K562 (cell line): ENCODE results near the gene CD79A. TPM values are rescaled to one million over a fixed set of nuclear protein-coding genes. Genes with fewer than 3 reads are reported as not detected.
A peak's percentile ranks its signal among the peaks of the same experiment; 100 is the strongest.

Source experiments
- ATAC-seq: fragments of 200-7000 bp; cut with Tn5 transposase; 3 replicates; pipeline ENCODE4 v1.9.1; 2020; ENCODE audit warnings: moderate library complexity
- BruUV-seq: library from RNA; stranded (reverse); fragments of 400-500 nt; replicated peaks from 2 replicates; lab custom pipeline; 2021; lab: Mats Ljungman, UMichigan
- CTCF ChIA-PET: fragments of 300-600 bp; formaldehyde crosslinking; extraction: SDS; loops from one replicate; lab custom pipeline; 2021; ENCODE audit warnings: low intra/inter-chr PET ratio; lab: Yijun Ruan, JAX
- POLR2A ChIA-PET: fragments of 300-600, 350-650 bp; sonication (Branson Sonifier 250); formaldehyde crosslinking; extraction: SDS; loops from one replicate; lab custom pipeline; 2021; ENCODE audit warnings: antibody characterized with exemption, inconsistent platforms; lab: Yijun Ruan, JAX
- DNase-seq, 4 experiments: peaks; one replicate each; pipeline versions ENCODE4 v3.0.0 to v3.0.0-alpha.2; 2011 to 2018; ENCODE audit warnings: low spot score in 3 of 4, mixed read lengths in 3 of 4; ENCODE audit errors: extremely low read depth in 1 of 4
- FAIRE-seq: peaks from 2 replicates; lab custom pipeline; 2011; peaks lifted over from hg19 to GRCh38; lab: Jason Lieb, UNC
- H2AFZ ChIP-seq: 2 replicates; pipeline ENCODE4 v1.6.0; 2011; ENCODE audit warnings: low read depth, low read length, control low read depth, inconsistent platforms
- H3K27ac ChIP-seq: fragments of 200-600 bp; 3 replicates; pipeline ENCODE4 v1.8.0; 2011; ENCODE audit warnings: low read depth, mild to moderate bottlenecking, control low read depth, inconsistent platforms, low read length, moderate library complexity, mixed read lengths; ENCODE audit errors: extremely low read depth
- H3K27me3 ChIP-seq, 2 experiments: fragments of 300-600 bp in 1 of 2; 2 replicates in 1 of 2; 3 replicates in 1 of 2; pipeline versions ENCODE4 v1.6.0 to v1.8.0; 2011; ENCODE audit warnings: inconsistent platforms in 2 of 2, low read length in 2 of 2, mild to moderate bottlenecking in 1 of 2, mixed read lengths in 1 of 2, moderate library complexity in 1 of 2; ENCODE audit not compliant: control insufficient read depth in 2 of 2, insufficient read depth in 2 of 2
- H3K36me3 ChIP-seq: fragments of 300-600 bp; 3 replicates; pipeline ENCODE4 v1.8.0; 2011; ENCODE audit warnings: mild to moderate bottlenecking, low read length, inconsistent platforms; ENCODE audit not compliant: control insufficient read depth, insufficient read depth
- H3K4me1 ChIP-seq, 2 experiments: fragments of 200-600 bp in 1 of 2; replicated peaks in 1 of 2; 2 replicates in 1 of 2; 3 replicates in 1 of 2; pipeline versions ENCODE4 v1.5.1 to v1.8.0; 2011; ENCODE audit warnings: inconsistent platforms in 2 of 2, low read length in 2 of 2, mild to moderate bottlenecking in 1 of 2, mixed read lengths in 1 of 2, moderate library complexity in 1 of 2; ENCODE audit not compliant: control insufficient read depth in 2 of 2, insufficient read depth in 2 of 2
- H3K4me2 ChIP-seq: 2 replicates; pipeline ENCODE4 v1.6.1; 2011; ENCODE audit warnings: low read length, control low read depth, inconsistent platforms, mixed read lengths; ENCODE audit not compliant: insufficient read depth
- H3K4me3 ChIP-seq: fragments of 200-600 bp; sonication (generic), shearing (Covaris generic); 2 replicates; pipeline ENCODE4 v1.5.1; 2016; ENCODE audit warnings: control low read depth, inconsistent platforms
- H3K79me2 ChIP-seq: fragments of 200-600 bp; 3 replicates; pipeline ENCODE4 v1.8.0; 2011; ENCODE audit warnings: low read length, inconsistent platforms; ENCODE audit not compliant: control insufficient read depth, insufficient read depth
- H3K9ac ChIP-seq, 2 experiments: 2 replicates each; pipeline versions ENCODE4 v1.6.0 to v1.6.1; 2011; ENCODE audit warnings: low read depth in 2 of 2, low read length in 2 of 2, control low read depth in 1 of 2, inconsistent platforms in 1 of 2, mild to moderate bottlenecking in 1 of 2, mixed read lengths in 1 of 2; ENCODE audit not compliant: insufficient read depth in 1 of 2
- H3K9me1 ChIP-seq: one replicate; pipeline ENCODE4 v1.6.0; 2011; ENCODE audit warnings: inconsistent platforms, mild to moderate bottlenecking, low read length, moderate library complexity; ENCODE audit not compliant: control insufficient read depth, insufficient read depth
- H3K9me3 ChIP-seq: replicated peaks from 2 replicates; pipeline ENCODE4 v1.5.1; 2011; ENCODE audit warnings: low read depth, low read length, inconsistent platforms; ENCODE audit not compliant: control insufficient read depth, insufficient read depth
- H4K20me1 ChIP-seq: replicated peaks from 2 replicates; pipeline ENCODE4 v1.6.1; 2011; ENCODE audit warnings: low read length, inconsistent platforms, mixed read lengths; ENCODE audit not compliant: control insufficient read depth, insufficient read depth
- CHD4 ChIP-seq: fragments of 200-600 bp; sonication (generic); IDR thresholded peaks from 3 replicates; pipeline ENCODE4 v1.6.1; 2012; ENCODE audit warnings: low read depth, mild to moderate bottlenecking, mixed read lengths, low read length, inconsistent platforms; ENCODE audit not compliant: insufficient read depth, insufficient replicate concordance, poor library complexity, severe bottlenecking
- E2F6 ChIP-seq, 2 experiments: IDR thresholded peaks; 2 replicates each; pipeline ENCODE4 v1.6.1; 2011; ENCODE audit warnings: borderline replicate concordance in 1 of 2, control low read depth in 1 of 2, low read depth in 1 of 2, low read length in 1 of 2, mild to moderate bottlenecking in 1 of 2, mixed read lengths in 1 of 2, moderate library complexity in 1 of 2; ENCODE audit not compliant: insufficient read depth in 1 of 2, insufficient read length in 1 of 2, poor library complexity in 1 of 2, severe bottlenecking in 1 of 2; ENCODE audit errors: extremely low read depth in 1 of 2
- MAFK ChIP-seq: IDR thresholded peaks from 2 replicates; pipeline ENCODE4 v1.6.1; 2011; ENCODE audit warnings: low read length, improper control_type of control experiment
- MTF1 ChIP-seq: fragments of 250-450 bp; sonication (Bioruptor Pico); IDR thresholded peaks from 2 replicates; pipeline ENCODE4 v1.9.0; 2021; ENCODE audit warnings: moderate library complexity, mild to moderate bottlenecking, inconsistent platforms, borderline replicate concordance
- SMARCA5 ChIP-seq: fragments of 450-650 bp; IDR thresholded peaks from 2 replicates; pipeline ENCODE4 v1.6.1; 2016
- TBL1XR1 ChIP-seq, 2 experiments: IDR thresholded peaks; 2 replicates each; pipeline ENCODE4 v1.6.1; 2012; ENCODE audit warnings: improper control_type of control experiment in 2 of 2, low read length in 2 of 2, mild to moderate bottlenecking in 1 of 2
- UBTF ChIP-seq, 2 experiments: IDR thresholded peaks; 2 replicates each; pipeline ENCODE4 v1.6.1; 2012; ENCODE audit warnings: improper control_type of control experiment in 2 of 2, low read depth in 2 of 2, low read length in 2 of 2, borderline replicate concordance in 1 of 2
- VEZF1 ChIP-seq: fragments of 200-800 bp; sonication (Bioruptor generic); IDR thresholded peaks from 2 replicates; pipeline ENCODE4 v1.6.1; 2017; ENCODE audit warnings: missing genetic modification characterization, missing compliant biosample characterization
- ZBTB8A ChIP-seq: fragments of 450-650 bp; IDR thresholded peaks from 2 replicates; pipeline ENCODE4 v1.6.1; 2018; ENCODE audit warnings: mild to moderate bottlenecking, moderate library complexity; ENCODE audit not compliant: partially characterized antibody
- ZNF583 ChIP-seq: fragments of 250-450 bp; sonication (Bioruptor Pico); IDR thresholded peaks from 2 replicates; pipeline ENCODE4 v1.4.0; 2020
- WGBS: fragments of 100-300 bp; shearing (Covaris generic); methylation state at CpG from one replicate; pipeline ENCODE4 v1.1.6; 2016; ENCODE audit warnings: low coverage, mixed read lengths; ENCODE audit not compliant: insufficient coverage; ENCODE audit errors: missing lambda C conversion rate; 5-methylcytosine and 5-hydroxymethylcytosine counted together
- in situ Hi-C: fragments of 300-500 bp; cut with MboI; formaldehyde crosslinking; loops from 4 replicates; pipeline ENCODE4 v1.15.0; 2018; ENCODE audit warnings: inconsistent platforms, mixed read lengths
- intact Hi-C: fragments of 100-400 bp; cut with micrococcal nuclease; formaldehyde crosslinking; loops from 2 replicates; pipeline ENCODE4 v1.14.2; 2022
- polyA plus RNA-seq, 8 experiments: library from polyadenylated mRNA; depleted of rRNA in 4 of 8; stranded (reverse) in 5 of 8; unstranded in 3 of 8; fragments of >200 nt; fragmentation: Nextera tagmentation in 2 of 8; fragmentation: Illumina TruSeq in 1 of 8; extraction: Ambion mirVana in 2 of 8; extraction: Trizol in 1 of 8; gene quantifications; 2 replicates each; pipeline versions ENCODE4 v1.2.1 to v1.2.3, GENCODE V29; 2011 to 2014; ENCODE audit warnings: inconsistent platforms in 1 of 8, missing spikeins in 1 of 8
- total RNA-seq, 7 experiments: library from RNA; depleted of rRNA in 6 of 7; stranded (reverse); fragments of >200 nt in 6 of 7; fragmentation: Illumina TruSeq in 2 of 7; extraction: Trizol in 2 of 7; gene quantifications; 2 replicates each; pipeline versions ENCODE4 v1.2.1 to v1.2.3, GENCODE V29; 2011 to 2021; ENCODE audit warnings: low replicate concordance in 1 of 7
- TF ChIP-seq, protein P1 (sequence below): sonication (generic); formaldehyde crosslinking; IDR thresholded peaks from 2 replicates; pipeline ENCODE4 v1.8.0; 2022; ENCODE audit warnings: mild to moderate bottlenecking, missing genetic modification reagents, borderline replicate concordance

CD79A gene
- total and polyA plus RNA-seq, 9 of the 15 experiments (the other 6 are each of a cell fraction or from before 2014, with no cell fraction given) = 0.04 to 0.72 (median 0.17) TPM; not detected in 3

DNA sequence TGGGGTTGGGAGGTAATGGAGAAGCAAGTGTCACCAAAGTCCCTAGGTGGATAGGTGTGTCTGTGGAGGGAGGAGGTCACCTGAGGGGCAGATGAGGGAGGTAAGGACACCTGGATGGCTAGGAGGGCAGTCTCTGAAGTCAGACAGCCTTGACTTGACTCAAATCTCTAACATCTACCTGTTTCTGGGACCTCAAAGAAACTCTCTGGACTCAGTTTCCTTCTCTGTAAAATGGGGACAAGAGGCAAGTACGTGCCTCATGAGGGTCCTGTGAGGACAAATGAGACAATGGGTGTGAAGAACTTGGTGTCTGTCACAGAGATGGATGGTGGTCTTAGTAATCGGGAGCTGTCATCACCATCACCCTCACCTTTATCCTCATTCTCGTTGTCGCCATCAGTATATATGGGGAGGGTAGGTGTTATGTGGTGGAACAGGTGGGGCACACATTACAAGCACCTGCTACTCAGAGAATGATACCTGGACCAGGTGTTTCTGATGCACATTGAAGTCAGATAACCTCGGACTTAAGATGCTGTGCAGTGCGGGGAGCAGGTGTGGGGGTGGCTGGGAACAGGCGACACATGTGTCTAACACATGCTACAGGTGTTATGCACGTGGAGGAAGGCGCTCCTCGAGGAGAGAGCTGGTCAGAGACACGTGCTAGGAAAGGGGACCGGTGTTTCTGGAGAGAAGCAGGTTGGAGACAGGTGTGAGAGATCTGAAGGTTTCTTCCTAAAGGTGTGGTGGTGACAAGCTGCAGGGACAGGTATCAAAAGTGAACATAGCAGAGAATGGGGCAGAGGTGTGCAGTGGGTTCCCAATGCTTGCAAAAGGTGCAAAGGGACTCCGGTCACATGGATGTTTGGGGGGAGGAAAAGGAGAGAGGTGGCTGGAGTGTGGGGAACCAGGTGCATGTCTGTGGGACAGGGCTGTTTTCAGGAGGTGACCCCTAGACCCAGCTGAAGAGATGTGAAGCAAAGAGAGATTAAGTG, 47.4 kb downstream of the CD79A start:
- Histone ChIP-seq H3K9me3 (no peaks in the 10 kb centered on the region; the same call in 1 of the 2 replicates), H4K20me1 (no peaks in the 10 kb centered on the region), H3K9ac (no peak overlapping the region), H3K27ac (no peak overlapping the region), H3K9me1 (no peaks in the 10 kb centered on the region), H2AFZ (no peak overlapping the region), H3K36me3 (no peaks in the 10 kb centered on the region), H3K4me3 (no peak overlapping the region), H3K27me3 (peaks cover 0 to 4% of the 10 kb centered on the region in 2 experiments; a peak in 3 of 5 replicates), H3K79me2 (peaks cover 5% of the 10 kb centered on the region; the same call in 1 of the 3 replicates), H3K4me1 (peaks cover 13 to 44% of the 10 kb centered on the region in 2 experiments), H3K4me2 (no peak overlapping the region)
- BruUV-seq = no TSS peak
- CTCF ChIA-PET = no interaction called here
- intact Hi-C loops = no loop called here
- no peak for DNase-seq
- no peak for ATAC-seq
- 17% methylated on average over 13 of the region's 13 CpGs for WGBS
- POLR2A ChIA-PET = interaction anchor here (0.6 to 1.0 kb wide), 2 partner anchors 8 to 17 kb away, joined by 3 to 4 read pairs; no protein-coding TSS in a partner anchor
- in situ Hi-C loops = no loop called here
- FAIRE-seq = no peak
- no peak for TF ChIP-seq ZBTB8A
- TF ChIP-seq UBTF (IDR thresholded peaks at IDR 0.05; ENCODE audit: borderline replicate concordance in 1 of 2, low read depth in 2 of 2, low read length in 2 of 2) = no peak
- peak; percentile 45 to 93 for TF ChIP-seq E2F6 (IDR thresholded peaks at IDR 0.05; ENCODE audit: borderline replicate concordance in 1 of 2, extremely low read depth in 1 of 2, insufficient read depth in 1 of 2, insufficient read length in 1 of 2, low read depth in 1 of 2, low read length in 1 of 2, poor library complexity in 1 of 2, severe bottlenecking in 1 of 2)
- no peak for TF ChIP-seq MAFK
- no peak for TF ChIP-seq VEZF1
- TF ChIP-seq, protein P1, sequence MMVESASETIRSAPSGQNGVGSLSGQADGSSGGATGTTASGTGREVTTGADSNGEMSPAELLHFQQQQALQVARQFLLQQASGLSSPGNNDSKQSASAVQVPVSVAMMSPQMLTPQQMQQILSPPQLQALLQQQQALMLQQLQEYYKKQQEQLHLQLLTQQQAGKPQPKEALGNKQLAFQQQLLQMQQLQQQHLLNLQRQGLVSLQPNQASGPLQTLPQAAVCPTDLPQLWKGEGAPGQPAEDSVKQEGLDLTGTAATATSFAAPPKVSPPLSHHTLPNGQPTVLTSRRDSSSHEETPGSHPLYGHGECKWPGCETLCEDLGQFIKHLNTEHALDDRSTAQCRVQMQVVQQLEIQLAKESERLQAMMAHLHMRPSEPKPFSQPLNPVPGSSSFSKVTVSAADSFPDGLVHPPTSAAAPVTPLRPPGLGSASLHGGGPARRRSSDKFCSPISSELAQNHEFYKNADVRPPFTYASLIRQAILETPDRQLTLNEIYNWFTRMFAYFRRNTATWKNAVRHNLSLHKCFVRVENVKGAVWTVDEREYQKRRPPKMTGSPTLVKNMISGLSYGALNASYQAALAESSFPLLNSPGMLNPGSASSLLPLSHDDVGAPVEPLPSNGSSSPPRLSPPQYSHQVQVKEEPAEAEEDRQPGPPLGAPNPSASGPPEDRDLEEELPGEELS (CRISPR knock-in tag) = peak; percentile 96; the same call in 1 of the 2 replicates
- TF ChIP-seq TBL1XR1 (IDR thresholded peaks at IDR 0.05; ENCODE audit: low read length in 2 of 2) = no peak
- TF ChIP-seq SMARCA5 = peak; percentile 78
- TF ChIP-seq MTF1 = no peak
- TF ChIP-seq CHD4 = peak; percentile 33
- TF ChIP-seq ZNF583 = no peak
